ENCODE measurements around the gene ITSN1.
"Not testable (repeated sequence)": the region's sequence is repeated elsewhere in the genome, so short reads cannot be mapped to it uniquely, and the experiment has no call there.

Gene ITSN1

DNA sequence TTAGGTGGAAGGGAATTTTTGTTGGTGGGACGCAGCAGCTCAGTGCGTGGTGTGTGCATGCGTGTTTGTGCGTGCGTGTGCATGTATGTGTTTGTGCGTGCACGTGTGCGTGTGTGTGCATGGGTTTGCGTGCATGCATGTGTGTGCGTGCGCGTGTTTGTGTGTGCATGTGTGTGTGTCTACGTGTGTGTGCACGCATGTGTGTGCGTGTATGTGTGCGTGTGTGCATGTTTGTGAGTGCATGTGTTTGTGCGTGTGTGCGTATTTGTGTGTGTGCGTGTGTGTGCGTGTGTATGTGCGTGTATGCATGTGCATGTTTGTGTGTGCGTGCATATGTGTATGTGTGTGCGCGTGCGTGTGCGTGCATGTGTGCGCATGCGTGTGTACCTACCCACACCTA is 253.1 kb downstream of the ITSN1 start:
- no peak for DNase-seq (ENCODE audit: low spot score)

DNA sequence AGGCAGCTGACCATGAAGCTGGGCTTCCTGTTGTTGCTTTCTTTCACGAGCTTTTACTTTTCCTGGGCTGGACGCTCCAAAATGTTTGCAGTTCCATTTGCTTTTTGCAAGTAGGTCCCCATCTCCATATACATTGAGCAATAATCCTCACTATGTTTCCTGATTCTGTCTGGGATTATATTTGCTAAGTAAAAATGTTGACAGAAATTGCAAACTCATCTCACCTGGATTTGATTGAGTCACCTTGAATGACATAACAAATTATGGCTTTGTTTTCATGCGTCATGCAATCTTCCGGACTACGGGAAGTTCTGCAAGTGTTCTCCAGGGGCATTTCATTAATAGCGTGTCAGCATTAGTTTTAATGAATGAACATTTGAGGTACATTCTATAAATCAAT is 254.4 kb downstream of the ITSN1 start:
- DNase-seq (ENCODE audit: low spot score): no peak

DNA sequence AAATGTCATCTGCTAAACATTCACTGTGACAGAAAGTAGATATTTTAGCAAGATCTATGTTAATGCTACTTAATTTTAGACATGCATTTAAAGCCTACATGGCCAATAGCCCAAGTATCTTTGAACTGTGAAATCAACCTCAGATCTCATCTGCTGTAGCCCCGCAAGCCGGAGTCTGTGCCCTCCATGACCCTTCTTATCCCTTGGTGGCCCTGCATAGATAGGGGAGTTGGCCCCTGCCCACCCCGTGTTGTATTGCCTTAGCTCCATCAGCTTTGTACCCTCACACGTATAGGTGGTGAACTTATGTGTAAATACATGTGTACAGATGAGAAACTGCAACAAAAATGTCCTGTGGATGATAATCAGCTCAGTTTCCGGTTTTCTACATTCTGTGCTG is 254.8 kb downstream of the ITSN1 start:
- DNase-seq (ENCODE audit: low spot score): no peak

GRCh38 chr21:33897739-33898138 is 255.4 kb downstream of the ITSN1 start:
- DNase-seq (ENCODE audit: low spot score): no peak

DNA sequence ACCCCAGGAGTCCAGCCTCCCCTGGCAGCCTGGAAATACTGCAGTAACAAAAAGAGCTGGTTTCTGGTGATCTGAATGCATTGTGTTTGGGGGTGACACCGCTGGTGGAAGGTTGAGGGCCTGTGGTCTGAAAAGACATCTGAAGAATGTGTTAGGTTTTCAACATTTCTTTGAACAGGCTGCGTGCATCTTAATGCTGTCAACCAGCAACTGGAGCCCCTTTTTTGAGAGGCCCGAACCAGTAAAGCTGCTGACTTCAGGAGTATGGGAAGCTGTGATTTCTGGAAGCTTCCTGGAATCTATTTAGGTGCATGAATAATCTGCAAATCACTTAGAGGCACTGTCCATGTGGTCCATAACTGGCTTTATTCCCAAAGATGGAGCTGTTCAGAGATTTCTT is 256.3 kb downstream of the ITSN1 start:
- DNase-seq (ENCODE audit: low spot score): no peak

DNA sequence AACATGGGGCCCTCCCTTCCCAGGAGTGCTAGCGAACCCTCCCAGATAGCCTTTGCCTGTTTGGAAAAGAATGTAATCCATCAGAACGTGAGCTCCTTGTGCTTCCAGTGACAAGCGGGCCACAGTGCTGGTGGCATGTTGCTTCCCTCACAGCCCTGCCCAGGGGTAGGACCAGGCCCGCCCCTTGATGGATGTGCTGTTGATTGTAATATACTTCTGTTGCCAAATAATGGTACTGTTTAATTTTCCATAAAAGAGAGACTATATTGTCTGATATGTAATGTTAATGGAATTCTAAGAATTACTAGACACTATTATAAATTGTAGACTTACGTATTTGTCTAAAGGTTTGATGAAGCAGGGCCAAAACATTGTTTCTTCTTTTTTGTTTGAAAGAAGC is 256.9 kb downstream of the ITSN1 start:
- DNase-seq (ENCODE audit: low spot score): no peak

GRCh38 chr21:33901412-33902288 is 259.3 kb downstream of the ITSN1 start:
- peak; percentile 58 for DNase-seq (ENCODE audit: low spot score)

GRCh38 chr21:33902349-33902748 is 260.0 kb downstream of the ITSN1 start:
- DNase-seq (ENCODE audit: low spot score): no peak

DNA sequence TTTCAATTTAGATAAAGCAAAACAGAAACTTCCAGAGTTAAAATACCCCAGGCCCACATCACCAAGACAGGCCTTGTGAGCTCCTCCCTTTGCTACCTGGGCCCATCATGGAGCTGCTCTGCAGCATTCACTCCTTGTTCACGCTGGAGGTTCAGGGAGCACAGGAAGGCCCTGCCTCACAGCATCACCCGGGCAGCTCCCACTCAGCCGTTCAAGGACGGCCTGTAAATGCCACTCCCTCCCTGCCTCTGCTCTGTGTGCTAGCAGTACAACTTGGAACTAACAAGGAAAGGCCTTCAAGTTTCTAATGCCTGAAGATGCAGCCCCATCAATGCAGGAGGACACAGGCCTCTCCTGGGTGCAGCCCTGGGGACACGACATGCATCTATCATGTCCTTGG is 261.7 kb downstream of the ITSN1 start:
- no peak for DNase-seq (ENCODE audit: low spot score)

GRCh38 chr21:33908760-33909159 is 266.5 kb downstream of the ITSN1 start:
- DNase-seq (ENCODE audit: low spot score): no peak

- no peak for DNase-seq (ENCODE audit: low spot score)
Measured at GRCh38 chr21:33909756-33910155, 267.5 kb downstream of the ITSN1 start.

DNA sequence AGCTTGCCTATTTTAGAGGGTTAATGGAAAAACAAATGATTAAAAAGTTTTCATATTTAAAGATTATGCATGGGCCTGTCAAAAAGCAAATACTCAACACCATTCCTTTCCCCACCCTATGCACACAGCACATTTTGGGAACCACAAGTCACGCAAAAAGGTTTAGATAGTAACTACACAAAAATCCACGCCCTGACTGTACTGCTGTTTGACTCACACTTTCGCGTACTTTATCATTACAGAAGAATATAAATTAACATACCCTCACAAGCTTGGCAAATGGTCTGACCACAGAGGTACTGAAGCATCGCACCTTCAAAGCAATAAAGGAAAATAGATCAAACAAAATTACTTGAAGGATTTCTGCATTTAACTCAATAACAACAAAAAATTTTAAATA is 271.9 kb downstream of the ITSN1 start:
- DNase-seq (ENCODE audit: low spot score): no peak

DNA sequence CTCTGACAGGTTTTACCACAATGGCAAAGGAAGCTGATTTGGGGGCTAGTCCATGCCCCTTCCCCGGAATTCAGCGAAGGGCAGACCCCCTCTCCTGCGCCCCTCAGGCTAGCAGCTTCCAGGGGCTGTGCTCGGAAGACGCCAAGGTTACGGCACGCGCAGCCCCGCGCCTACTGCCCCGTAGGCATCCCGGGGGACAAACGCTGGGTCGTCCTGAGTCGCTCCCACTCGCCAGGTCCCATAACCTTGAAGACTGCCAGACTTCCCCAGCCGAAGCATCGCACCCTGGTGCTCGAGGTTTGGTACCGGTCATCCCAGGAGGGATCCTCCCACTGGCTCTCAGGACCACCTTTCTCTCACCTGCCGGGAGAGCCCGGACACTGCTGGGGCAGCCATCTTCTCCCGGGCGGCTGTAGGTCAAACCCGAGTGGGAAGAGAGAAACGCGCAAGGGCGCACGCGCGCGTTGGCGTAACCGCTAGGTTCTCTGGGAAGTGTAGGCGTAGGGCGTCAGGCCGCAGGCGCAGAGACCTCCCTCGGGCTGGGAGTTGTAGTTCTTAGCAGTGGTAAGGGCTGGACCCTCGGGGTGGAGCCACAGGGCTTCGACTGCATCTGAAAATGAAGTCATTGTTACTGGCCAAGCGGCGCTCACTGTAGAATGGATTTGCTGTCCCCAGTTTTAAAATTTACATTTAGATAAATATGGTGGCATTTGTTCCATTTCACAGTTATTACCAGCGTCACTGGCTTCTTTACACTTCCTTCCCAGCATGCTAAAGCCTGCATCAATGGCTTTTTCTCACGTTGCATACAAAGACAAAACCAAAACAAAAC is 273.3 kb downstream of the ITSN1 start, which contains the start of gene ATP5PO:
Gene ATP5PO (minus strand): TSS at position 437 of the 832 bp plus-strand sequence. CDS start 41 bp downstream, at position 396.
- peak; percentile 73 for DNase-seq (ENCODE audit: low spot score)

- DNase-seq (ENCODE audit: low spot score): no peak
Measured at GRCh38 chr21:33916200-33916567, 273.9 kb downstream of the ITSN1 start.

- DNase-seq (ENCODE audit: low spot score): no peak
Measured at GRCh38 chr21:33917421-33917820, 275.1 kb downstream of the ITSN1 start.

- DNase-seq (ENCODE audit: low spot score): peak; percentile 68
Measured at GRCh38 chr21:33924079-33924765, 281.9 kb downstream of the ITSN1 start.

DNA sequence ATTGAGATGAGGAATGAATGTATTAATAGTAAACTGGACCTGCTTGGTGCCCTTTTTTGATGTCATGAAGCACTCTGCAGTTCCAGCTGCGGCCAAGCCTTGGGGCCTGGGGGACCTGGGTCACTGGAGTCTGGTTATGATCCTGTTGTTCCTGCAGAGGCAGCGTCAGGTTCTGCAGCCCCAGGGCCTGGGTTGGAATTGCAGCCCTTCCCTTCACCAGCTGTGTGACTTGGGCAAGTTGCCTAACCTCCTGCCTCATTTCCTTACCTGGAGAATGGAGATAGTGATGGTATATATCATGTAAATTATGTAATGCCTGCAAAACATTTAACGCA is 282.4 kb downstream of the ITSN1 start:
- no peak for DNase-seq (ENCODE audit: low spot score)

DNA sequence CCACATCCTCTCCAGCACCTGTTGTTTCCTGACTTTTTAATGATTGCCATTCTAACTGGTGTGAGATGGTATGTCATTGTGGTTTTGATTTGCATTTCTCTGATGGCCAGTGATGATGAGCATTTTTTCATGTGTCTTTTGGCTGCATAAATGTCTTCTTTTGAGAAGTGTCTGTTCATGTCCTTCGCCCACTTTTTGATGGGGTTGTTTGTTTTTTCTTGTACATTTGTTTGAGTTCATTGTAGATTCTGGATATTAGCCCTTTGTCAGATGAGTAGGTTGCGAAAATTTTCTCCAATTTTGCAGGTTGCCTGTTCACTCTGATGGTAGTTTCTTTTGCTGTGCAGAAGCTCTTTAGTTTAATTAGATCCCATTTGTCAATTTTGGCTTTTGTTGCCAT is 283.9 kb downstream of the ITSN1 start:
- not testable (repeated sequence) for DNase-seq (ENCODE audit: low spot score)

GRCh38 chr21:33931052-33931798 is 288.9 kb downstream of the ITSN1 start:
- peak; percentile 8 for DNase-seq (ENCODE audit: low spot score)

GRCh38 chr21:33931799-33932390 is 289.6 kb downstream of the ITSN1 start:
- DNase-seq (ENCODE audit: low spot score): peak; percentile 11

DNA sequence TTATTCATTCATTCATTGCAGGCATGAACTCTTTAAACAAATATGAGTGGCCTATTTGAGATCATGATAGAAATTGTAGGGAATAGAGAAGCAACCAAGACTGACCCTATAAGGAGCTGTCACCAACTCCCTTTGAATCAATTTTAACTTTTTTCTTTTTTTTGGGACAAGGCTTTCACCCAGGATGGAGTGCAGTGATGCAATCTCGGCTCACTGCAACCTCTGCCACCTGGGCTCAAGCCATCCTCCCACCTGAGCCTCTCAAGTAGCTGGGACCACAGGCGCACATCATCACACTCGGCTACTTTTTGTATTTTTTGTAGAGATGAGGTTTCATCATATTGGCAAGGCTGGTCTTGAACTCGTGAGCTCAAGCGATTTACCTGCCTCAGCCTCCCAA is 290.4 kb downstream of the ITSN1 start:
- no peak for DNase-seq (ENCODE audit: low spot score)

All from HuH-7 (cell line).